HepG2 (cell line): ENCODE results near the gene PITPNM2. TPM values are rescaled to one million over a fixed set of nuclear protein-coding genes. Genes with fewer than 3 reads are reported as not detected.

Experiments used
- ATRX ChIP-seq: sonication (generic); formaldehyde crosslinking; IDR thresholded peaks from 2 replicates; pipeline ENCODE4 v1.4.0; 2020; ENCODE audit warnings: missing genetic modification reagents, borderline replicate concordance
- DMAP1 ChIP-seq: IDR thresholded peaks from 2 replicates; pipeline ENCODE4 v1.6.1; 2016
- FOXM1 ChIP-seq: sonication (generic); formaldehyde crosslinking; IDR thresholded peaks from 2 replicates; pipeline ENCODE4 v1.5.0; 2020; ENCODE audit warnings: missing genetic modification reagents
- JUNB ChIP-seq: sonication (generic); formaldehyde crosslinking; IDR thresholded peaks from 2 replicates; pipeline ENCODE4 v1.8.0; 2022; ENCODE audit warnings: missing genetic modification reagents, mild to moderate bottlenecking, borderline replicate concordance
- MAFF ChIP-seq: IDR thresholded peaks from 2 replicates; pipeline ENCODE4 v1.6.1; 2011; ENCODE audit warnings: low read depth, low read length, improper control_type of control experiment
- MBNL3 ChIP-seq: fragments of 250-450 bp; sonication (Bioruptor Pico); conservative IDR thresholded peaks from 2 replicates; pipeline ENCODE4 v1.8.0; 2022; ENCODE audit warnings: mild to moderate bottlenecking, inconsistent platforms
- MYC ChIP-seq: sonication (generic); formaldehyde crosslinking; IDR thresholded peaks from 2 replicates; pipeline ENCODE4 v1.9.0; 2021; ENCODE audit warnings: missing genetic modification reagents, borderline replicate concordance
- RFX3 ChIP-seq: IDR thresholded peaks from 2 replicates; pipeline ENCODE4 v1.6.1; 2016; ENCODE audit warnings: missing biosample characterization, missing genetic modification reagents
- SP140L ChIP-seq: sonication (generic); formaldehyde crosslinking; IDR thresholded peaks from 2 replicates; pipeline ENCODE4 v1.4.0; 2020; ENCODE audit warnings: missing genetic modification reagents, borderline replicate concordance
- SRF ChIP-seq: IDR thresholded peaks from 2 replicates; pipeline ENCODE4 v1.6.1; 2011; ENCODE audit warnings: mild to moderate bottlenecking, low read depth, low read length, moderate library complexity
- TBX2 ChIP-seq: sonication (generic); formaldehyde crosslinking; IDR thresholded peaks from 2 replicates; pipeline ENCODE4 v1.5.0; 2020; ENCODE audit warnings: missing genetic modification reagents, mild to moderate bottlenecking, borderline replicate concordance
- ZFP37 ChIP-seq: sonication (generic); formaldehyde crosslinking; IDR thresholded peaks from 2 replicates; pipeline ENCODE4 v1.4.0; 2020; ENCODE audit warnings: missing genetic modification reagents, borderline replicate concordance
- ZNF329 ChIP-seq: sonication (generic); formaldehyde crosslinking; IDR thresholded peaks from 2 replicates; pipeline ENCODE4 v1.9.0; 2021; ENCODE audit warnings: low read depth, mild to moderate bottlenecking, missing genetic modification reagents
- ZNF333 ChIP-seq: sonication (generic); formaldehyde crosslinking; IDR thresholded peaks from 2 replicates; pipeline ENCODE4 v1.4.0; 2020; ENCODE audit warnings: mild to moderate bottlenecking, missing genetic modification reagents, borderline replicate concordance
- ZNF431 ChIP-seq: sonication (generic); formaldehyde crosslinking; IDR thresholded peaks from 2 replicates; pipeline ENCODE4 v1.9.0; 2022; ENCODE audit warnings: missing genetic modification reagents, low read depth, mild to moderate bottlenecking, borderline replicate concordance
- ZNF652 ChIP-seq: IDR thresholded peaks from 2 replicates; pipeline ENCODE4 v1.6.1; 2016; ENCODE audit warnings: low read depth, borderline replicate concordance
- ZNF775 ChIP-seq: sonication (generic); formaldehyde crosslinking; IDR thresholded peaks from 2 replicates; pipeline ENCODE4 v1.4.0; 2020; ENCODE audit warnings: missing genetic modification reagents, mild to moderate bottlenecking, moderate library complexity, borderline replicate concordance
- polyA plus RNA-seq, 8 experiments: library from polyadenylated mRNA; depleted of rRNA in 3 of 8; stranded (reverse) in 7 of 8; unstranded in 1 of 8; fragments of >200 nt; fragmentation: Illumina TruSeq in 4 of 8; extraction: Trizol in 4 of 8; gene quantifications; 2 replicates each; pipeline versions ENCODE4 v1.2.1 to v1.2.3, GENCODE V29; 2011 to 2016; ENCODE audit warnings: low read depth in 4 of 8, missing spikeins in 1 of 8, mixed read lengths in 1 of 8; ENCODE audit not compliant: insufficient read depth in 1 of 8
- total RNA-seq, 5 experiments: library from RNA; depleted of rRNA; stranded (reverse); fragments of >200 nt; fragmentation: Illumina TruSeq; extraction: Trizol; gene quantifications; 2 replicates each; pipeline ENCODE4 v1.2.3, GENCODE V29; 2016; ENCODE audit warnings: low read depth in 1 of 5
- TF ChIP-seq, protein P1 (sequence below): sonication (generic); formaldehyde crosslinking; IDR thresholded peaks from 2 replicates; pipeline ENCODE4 v1.4.0; 2020; ENCODE audit warnings: missing genetic modification reagents, borderline replicate concordance
- TF ChIP-seq, protein P2 (sequence below): sonication (generic); formaldehyde crosslinking; IDR thresholded peaks from 2 replicates; pipeline ENCODE4 v1.9.0; 2022; ENCODE audit warnings: low read depth, missing genetic modification reagents
- TF ChIP-seq, protein P3 (sequence below): sonication (generic); formaldehyde crosslinking; IDR thresholded peaks from 2 replicates; pipeline ENCODE4 v1.4.0; 2020; ENCODE audit warnings: missing genetic modification reagents, mild to moderate bottlenecking, borderline replicate concordance
- TF ChIP-seq, protein P4 (sequence below): sonication (generic); formaldehyde crosslinking; IDR thresholded peaks from 2 replicates; pipeline ENCODE4 v1.5.1; 2020; ENCODE audit warnings: missing genetic modification reagents, mild to moderate bottlenecking, borderline replicate concordance

PITPNM2 gene
- total and polyA plus RNA-seq, 2 of the 13 experiments (the other 11 are each of a cell fraction or from before 2014, with no cell fraction given) = 4.2 to 5.3 TPM

DNA sequence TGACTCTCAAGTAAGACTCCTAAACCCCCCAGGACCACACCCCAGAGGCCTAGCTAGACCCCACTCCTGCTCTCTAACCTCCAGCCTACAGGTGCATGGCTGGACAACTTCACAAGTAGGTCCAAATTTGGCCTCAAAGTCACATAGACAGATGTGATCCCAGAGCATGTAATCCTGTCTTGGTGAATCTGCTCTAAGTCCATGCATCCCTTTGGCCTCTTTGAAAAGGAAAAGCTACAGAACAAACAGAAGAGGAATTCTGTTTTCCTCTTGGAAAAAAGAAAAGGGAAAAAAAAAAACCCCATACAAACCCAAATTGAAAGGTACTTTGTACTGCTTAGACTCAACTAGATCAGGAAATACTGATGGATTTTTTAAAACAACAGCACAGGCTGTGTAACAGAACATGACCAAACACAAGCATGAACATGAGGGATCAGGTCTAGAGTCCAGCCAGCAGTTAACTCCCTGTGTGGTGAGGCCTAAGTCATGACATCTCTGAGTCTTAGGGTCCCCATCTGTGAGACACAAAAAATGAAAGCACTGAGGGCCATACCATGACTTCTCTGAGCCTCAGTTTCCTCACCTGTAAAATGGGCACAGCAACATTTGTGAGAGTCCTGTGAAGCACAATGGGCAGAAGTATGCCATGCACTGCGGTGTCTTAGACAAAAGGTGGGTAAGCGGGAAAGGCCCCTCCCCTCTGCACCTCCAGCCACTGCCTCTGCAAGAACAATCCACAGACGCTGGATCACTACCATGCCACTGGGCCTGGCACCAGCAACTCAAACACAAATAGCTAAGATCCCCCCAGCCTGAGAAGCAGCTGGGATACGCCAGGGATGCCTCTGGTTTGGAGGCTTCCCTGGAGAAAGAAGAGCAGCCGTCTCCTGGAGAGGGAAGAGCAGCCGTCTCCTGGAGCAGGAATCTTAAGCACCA is 9.9 kb downstream of the PITPNM2 start (continued):
- no peak for TF ChIP-seq JUNB (CRISPR knock-in tag)
- TF ChIP-seq, protein P1, sequence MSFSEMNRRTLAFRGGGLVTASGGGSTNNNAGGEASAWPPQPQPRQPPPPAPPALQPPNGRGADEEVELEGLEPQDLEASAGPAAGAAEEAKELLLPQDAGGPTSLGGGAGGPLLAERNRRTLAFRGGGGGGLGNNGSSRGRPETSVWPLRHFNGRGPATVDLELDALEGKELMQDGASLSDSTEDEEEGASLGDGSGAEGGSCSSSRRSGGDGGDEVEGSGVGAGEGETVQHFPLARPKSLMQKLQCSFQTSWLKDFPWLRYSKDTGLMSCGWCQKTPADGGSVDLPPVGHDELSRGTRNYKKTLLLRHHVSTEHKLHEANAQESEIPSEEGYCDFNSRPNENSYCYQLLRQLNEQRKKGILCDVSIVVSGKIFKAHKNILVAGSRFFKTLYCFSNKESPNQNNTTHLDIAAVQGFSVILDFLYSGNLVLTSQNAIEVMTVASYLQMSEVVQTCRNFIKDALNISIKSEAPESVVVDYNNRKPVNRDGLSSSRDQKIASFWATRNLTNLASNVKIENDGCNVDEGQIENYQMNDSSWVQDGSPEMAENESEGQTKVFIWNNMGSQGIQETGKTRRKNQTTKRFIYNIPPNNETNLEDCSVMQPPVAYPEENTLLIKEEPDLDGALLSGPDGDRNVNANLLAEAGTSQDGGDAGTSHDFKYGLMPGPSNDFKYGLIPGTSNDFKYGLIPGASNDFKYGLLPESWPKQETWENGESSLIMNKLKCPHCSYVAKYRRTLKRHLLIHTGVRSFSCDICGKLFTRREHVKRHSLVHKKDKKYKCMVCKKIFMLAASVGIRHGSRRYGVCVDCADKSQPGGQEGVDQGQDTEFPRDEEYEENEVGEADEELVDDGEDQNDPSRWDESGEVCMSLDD (CRISPR knock-in tag) = no peak
- TF ChIP-seq, protein P2, sequence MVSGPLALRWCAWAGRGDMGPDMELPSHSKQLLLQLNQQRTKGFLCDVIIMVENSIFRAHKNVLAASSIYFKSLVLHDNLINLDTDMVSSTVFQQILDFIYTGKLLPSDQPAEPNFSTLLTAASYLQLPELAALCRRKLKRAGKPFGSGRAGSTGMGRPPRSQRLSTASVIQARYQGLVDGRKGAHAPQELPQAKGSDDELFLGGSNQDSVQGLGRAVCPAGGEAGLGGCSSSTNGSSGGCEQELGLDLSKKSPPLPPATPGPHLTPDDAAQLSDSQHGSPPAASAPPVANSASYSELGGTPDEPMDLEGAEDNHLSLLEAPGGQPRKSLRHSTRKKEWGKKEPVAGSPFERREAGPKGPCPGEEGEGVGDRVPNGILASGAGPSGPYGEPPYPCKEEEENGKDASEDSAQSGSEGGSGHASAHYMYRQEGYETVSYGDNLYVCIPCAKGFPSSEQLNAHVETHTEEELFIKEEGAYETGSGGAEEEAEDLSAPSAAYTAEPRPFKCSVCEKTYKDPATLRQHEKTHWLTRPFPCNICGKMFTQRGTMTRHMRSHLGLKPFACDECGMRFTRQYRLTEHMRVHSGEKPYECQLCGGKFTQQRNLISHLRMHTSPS (CRISPR knock-in tag) = peak; percentile 47; the same call in 1 of the 2 replicates
- TF ChIP-seq RFX3 (CRISPR knock-in tag) = no peak
- TF ChIP-seq FOXM1 (CRISPR knock-in tag) = no peak
- TF ChIP-seq ATRX = no peak
- TF ChIP-seq SP140L (CRISPR knock-in tag) = no peak
- TF ChIP-seq DMAP1 (CRISPR knock-in tag) = no peak; the same call in 1 of the 2 replicates
- no peak for TF ChIP-seq MAFF
- peak; percentile 73 for TF ChIP-seq ZNF652 (CRISPR knock-in tag)
- no peak for TF ChIP-seq ZFP37 (CRISPR knock-in tag)
- TF ChIP-seq MYC (CRISPR knock-in tag) = no peak; the same call in 1 of the 2 replicates
- TF ChIP-seq, protein P3, sequence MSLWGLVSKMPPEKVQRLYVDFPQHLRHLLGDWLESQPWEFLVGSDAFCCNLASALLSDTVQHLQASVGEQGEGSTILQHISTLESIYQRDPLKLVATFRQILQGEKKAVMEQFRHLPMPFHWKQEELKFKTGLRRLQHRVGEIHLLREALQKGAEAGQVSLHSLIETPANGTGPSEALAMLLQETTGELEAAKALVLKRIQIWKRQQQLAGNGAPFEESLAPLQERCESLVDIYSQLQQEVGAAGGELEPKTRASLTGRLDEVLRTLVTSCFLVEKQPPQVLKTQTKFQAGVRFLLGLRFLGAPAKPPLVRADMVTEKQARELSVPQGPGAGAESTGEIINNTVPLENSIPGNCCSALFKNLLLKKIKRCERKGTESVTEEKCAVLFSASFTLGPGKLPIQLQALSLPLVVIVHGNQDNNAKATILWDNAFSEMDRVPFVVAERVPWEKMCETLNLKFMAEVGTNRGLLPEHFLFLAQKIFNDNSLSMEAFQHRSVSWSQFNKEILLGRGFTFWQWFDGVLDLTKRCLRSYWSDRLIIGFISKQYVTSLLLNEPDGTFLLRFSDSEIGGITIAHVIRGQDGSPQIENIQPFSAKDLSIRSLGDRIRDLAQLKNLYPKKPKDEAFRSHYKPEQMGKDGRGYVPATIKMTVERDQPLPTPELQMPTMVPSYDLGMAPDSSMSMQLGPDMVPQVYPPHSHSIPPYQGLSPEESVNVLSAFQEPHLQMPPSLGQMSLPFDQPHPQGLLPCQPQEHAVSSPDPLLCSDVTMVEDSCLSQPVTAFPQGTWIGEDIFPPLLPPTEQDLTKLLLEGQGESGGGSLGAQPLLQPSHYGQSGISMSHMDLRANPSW (CRISPR knock-in tag) = no peak; the same call in 1 of the 2 replicates
- TF ChIP-seq ZNF431 = no peak
- no peak for TF ChIP-seq ZNF329 (CRISPR knock-in tag)
- no peak for TF ChIP-seq ZNF333 (CRISPR knock-in tag)
- no peak for TF ChIP-seq MBNL3 (CRISPR knock-in tag)
- TF ChIP-seq TBX2 = no peak
- no peak for TF ChIP-seq SRF
- TF ChIP-seq, protein P4, sequence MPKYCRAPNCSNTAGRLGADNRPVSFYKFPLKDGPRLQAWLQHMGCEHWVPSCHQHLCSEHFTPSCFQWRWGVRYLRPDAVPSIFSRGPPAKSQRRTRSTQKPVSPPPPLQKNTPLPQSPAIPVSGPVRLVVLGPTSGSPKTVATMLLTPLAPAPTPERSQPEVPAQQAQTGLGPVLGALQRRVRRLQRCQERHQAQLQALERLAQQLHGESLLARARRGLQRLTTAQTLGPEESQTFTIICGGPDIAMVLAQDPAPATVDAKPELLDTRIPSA = no peak
- no peak for TF ChIP-seq ZNF775
